Measurements from ENCODE around the gene ARAP3. TPM values are rescaled to one million over a fixed set of nuclear protein-coding genes. Genes with fewer than 3 reads are reported as not detected.

The ARAP3 gene
- polyA plus RNA-seq, 1 donor (not counting 4 experiments of a cell fraction or from before 2014, with no cell fraction given) = 1.3 TPM

GRCh38 chr5:141608557-141608956 is 73.5 kb downstream of the ARAP3 start:
- Histone ChIP-seq H2AFZ (ENCODE audit: control insufficient read depth, low read length) (no peak overlapping the region), H3K9me1 (ENCODE audit: control insufficient read depth, extremely low read depth, insufficient read depth, low read length) (no peaks in the 10 kb centered on the region), H3K4me3 (ENCODE audit: control insufficient read depth in 2 of 3, extremely low read depth in 1 of 3, insufficient read depth in 2 of 3, low read depth in 1 of 3, low read length in 3 of 3) (no peak overlapping the region), H3K9ac (ENCODE audit: control insufficient read depth, extremely low read depth, insufficient read depth, low read length) (no peak overlapping the region), H3K79me2 (ENCODE audit: control insufficient read depth, insufficient read depth, low read length) (peaks cover 89% of the 10 kb centered on the region), H3K27ac (ENCODE audit: control insufficient read depth, insufficient read depth, low read length) (no peak overlapping the region), H3K36me3 (ENCODE audit: control insufficient read depth in 2 of 2, extremely low read depth in 1 of 2, insufficient read depth in 2 of 2, low read length in 2 of 2) (peaks cover 1 to 3% of the 10 kb centered on the region in 2 experiments), H4K20me1 (ENCODE audit: control insufficient read depth, extremely low read depth, insufficient read depth, low read length) (peaks cover 5% of the 10 kb centered on the region), H3K27me3 (ENCODE audit: control insufficient read depth, extremely low read depth, insufficient read depth, low read length) (no peaks in the 10 kb centered on the region), H3K9me3 (ENCODE audit: control insufficient read depth, low read depth, low read length) (no peaks in the 10 kb centered on the region), H3K4me1 (ENCODE audit: control insufficient read depth, extremely low read depth, insufficient read depth, low read length) (peaks cover 16% of the 10 kb centered on the region), H3K4me2 (ENCODE audit: control insufficient read depth, extremely low read depth, insufficient read depth, low read depth, low read length) (no peak overlapping the region)
- no peak for TF ChIP-seq EZH2 (IDR thresholded peaks at IDR 0.05; ENCODE audit: low read length)
- TF ChIP-seq CTCF (optimal IDR thresholded peaks at IDR 0.05 in 1 of 3, IDR thresholded peaks at IDR 0.05 in 1 of 3, conservative IDR thresholded peaks at IDR 0.05 in 1 of 3; ENCODE audit: extremely low read depth in 1 of 3, insufficient read depth in 2 of 3, low read length in 3 of 3) = no peak
- dilution Hi-C loops (cut with MboI; ENCODE audit: extremely low pct_ligation_motif_present, low sequenced_read_pairs) = no loop called here
- FAIRE-seq (no peak), DNase-seq (ENCODE audit: low read depth, low spot score) (no peak)

- dilution Hi-C loops (cut with MboI; ENCODE audit: extremely low pct_ligation_motif_present, low sequenced_read_pairs) = no loop called here
- TF ChIP-seq EZH2 (IDR thresholded peaks at IDR 0.05; ENCODE audit: low read length) (no peak), CTCF (optimal IDR thresholded peaks at IDR 0.05 in 1 of 3, IDR thresholded peaks at IDR 0.05 in 1 of 3, conservative IDR thresholded peaks at IDR 0.05 in 1 of 3; ENCODE audit: extremely low read depth in 1 of 3, insufficient read depth in 2 of 3, low read length in 3 of 3) (no peak)
- Histone ChIP-seq H4K20me1 (ENCODE audit: control insufficient read depth, extremely low read depth, insufficient read depth, low read length) (peaks cover 5% of the 10 kb centered on the region), H3K79me2 (ENCODE audit: control insufficient read depth, insufficient read depth, low read length) (peaks cover 89% of the 10 kb centered on the region), H3K36me3 (ENCODE audit: control insufficient read depth in 2 of 2, extremely low read depth in 1 of 2, insufficient read depth in 2 of 2, low read length in 2 of 2) (peaks cover 1 to 3% of the 10 kb centered on the region in 2 experiments), H3K27me3 (ENCODE audit: control insufficient read depth, extremely low read depth, insufficient read depth, low read length) (no peaks in the 10 kb centered on the region), H3K4me2 (ENCODE audit: control insufficient read depth, extremely low read depth, insufficient read depth, low read depth, low read length) (no peak overlapping the region), H3K9me1 (ENCODE audit: control insufficient read depth, extremely low read depth, insufficient read depth, low read length) (no peaks in the 10 kb centered on the region), H3K4me1 (ENCODE audit: control insufficient read depth, extremely low read depth, insufficient read depth, low read length) (peaks cover 18% of the 10 kb centered on the region), H2AFZ (ENCODE audit: control insufficient read depth, low read length) (no peak overlapping the region), H3K9ac (ENCODE audit: control insufficient read depth, extremely low read depth, insufficient read depth, low read length) (no peak overlapping the region), H3K4me3 (ENCODE audit: control insufficient read depth in 2 of 3, extremely low read depth in 1 of 3, insufficient read depth in 2 of 3, low read depth in 1 of 3, low read length in 3 of 3) (no peak overlapping the region), H3K9me3 (ENCODE audit: control insufficient read depth, low read depth, low read length) (no peaks in the 10 kb centered on the region), H3K27ac (ENCODE audit: control insufficient read depth, insufficient read depth, low read length) (no peak overlapping the region)
- FAIRE-seq (no peak), DNase-seq (ENCODE audit: low read depth, low spot score) (no peak)
Measured at GRCh38 chr5:141608046-141608445, 74.0 kb downstream of the ARAP3 start.

Measured in keratinocyte (primary cell).